ENCODE data around the gene ANKLE1. TPM values are rescaled to one million over a fixed set of nuclear protein-coding genes. Genes with fewer than 3 reads are reported as not detected.

The ANKLE1 gene
- total and polyA plus RNA-seq, 2 donors (not counting 3 experiments of a cell fraction or from before 2014, with no cell fraction given): 1.9 to 3.1 TPM

GRCh38 chr19:17324357-17325114 is 42.8 kb downstream of the ANKLE1 start:
- intact Hi-C loops (cut with micrococcal nuclease) (no loop called here), dilution Hi-C loops (cut with MboI; ENCODE audit: extremely low pct_ligation_motif_present, low sequenced_read_pairs) (no loop called here)
- H3K4me2 ChIP-seq (ENCODE audit: insufficient read depth, low read length): no peak overlapping the region
- POLR2A ChIA-PET: no interaction called here
- H4K20me1 ChIP-seq (replicated peaks; ENCODE audit: control insufficient read depth, extremely low read depth, insufficient read depth, low read length): no peaks in the 10 kb centered on the region
- FAIRE-seq (no peak), DNase-seq (ENCODE audit: low read depth, low spot score) (no peak)
- H3K79me2 ChIP-seq (ENCODE audit: control insufficient read depth, insufficient read depth, low read length): no peaks in the 10 kb centered on the region
- BruUV-seq (replicated peaks): no TSS peak
- no peak overlapping the region for H3K4me3 ChIP-seq (replicated peaks in 1 of 3; ENCODE audit: insufficient read depth in 1 of 3, low read depth in 1 of 3, low read length in 3 of 3)
- H3K27ac ChIP-seq (ENCODE audit: insufficient read depth, low read depth, low read length): no peak overlapping the region
- H3K4me1 ChIP-seq (ENCODE audit: control insufficient read depth, extremely low read depth, insufficient read depth, low read length): peaks cover 10% of the 10 kb centered on the region
- H3K9me1 ChIP-seq (replicated peaks; ENCODE audit: control insufficient read depth, extremely low read depth, insufficient read depth, low read length): no peaks in the 10 kb centered on the region
- TF ChIP-seq POLR2AphosphoS5 (IDR thresholded peaks at IDR 0.05; ENCODE audit: insufficient read depth, low read depth, low read length) (no peak), JUN (IDR thresholded peaks at IDR 0.05; ENCODE audit: borderline replicate concordance, insufficient read depth, insufficient read length, low read depth) (no peak), CTCF (IDR thresholded peaks at IDR 0.05; ENCODE audit: extremely low read depth in 1 of 2, insufficient read depth in 1 of 2, low read depth in 1 of 2, low read length in 2 of 2) (no peak), POLR2A (IDR thresholded peaks at IDR 0.05; ENCODE audit: low read depth, low read length) (no peak), GATA2 (IDR thresholded peaks at IDR 0.05; ENCODE audit: insufficient read depth, insufficient read length, low read depth, low read length) (no peak), MYC (IDR thresholded peaks at IDR 0.05; ENCODE audit: low read depth, low read length) (no peak), FOS (IDR thresholded peaks at IDR 0.05; ENCODE audit: borderline replicate concordance, insufficient read depth, low read length) (no peak), EZH2 (IDR thresholded peaks at IDR 0.05; ENCODE audit: borderline replicate concordance, low read depth, low read length, severe bottlenecking) (no peak)
- TF ChIP-seq, protein P1, sequence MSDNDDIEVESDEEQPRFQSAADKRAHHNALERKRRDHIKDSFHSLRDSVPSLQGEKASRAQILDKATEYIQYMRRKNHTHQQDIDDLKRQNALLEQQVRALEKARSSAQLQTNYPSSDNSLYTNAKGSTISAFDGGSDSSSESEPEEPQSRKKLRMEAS (IDR thresholded peaks at IDR 0.05; ENCODE audit: insufficient read depth, insufficient read length): no peak
- CTCF ChIA-PET: interaction anchor here (1.8 to 2.0 kb wide), 2 partner anchors 15 to 19 kb away, joined by 6 read pairs; partner anchors contain the start of genes DDA1 and MRPL34
- peaks cover 3 to 8% of the 10 kb centered on the region in 2 experiments for H3K27me3 ChIP-seq (ENCODE audit: control insufficient read depth in 2 of 2, insufficient read depth in 2 of 2, low read length in 2 of 2)
- peaks cover 6 to 10% of the 10 kb centered on the region in 2 experiments for H3K36me3 ChIP-seq (ENCODE audit: control insufficient read depth in 2 of 2, extremely low read depth in 1 of 2, insufficient read depth in 2 of 2, low read length in 2 of 2)
- H3K9me3 ChIP-seq (replicated peaks; ENCODE audit: control insufficient read depth, insufficient read depth, low read length): no peaks in the 10 kb centered on the region
- H3K9ac ChIP-seq (replicated peaks; ENCODE audit: extremely low read depth, insufficient read depth, low read length): no peak overlapping the region
- H2AFZ ChIP-seq (ENCODE audit: low read depth, low read length): no peak overlapping the region
